SIG-M5 (cell line): ENCODE measurements around the gene CALR3.
"Not testable (repeated sequence)": the region's sequence is repeated elsewhere in the genome, so short reads cannot be mapped to it uniquely, and the experiment has no call there.

Experiments
- DNase-seq: peaks from one replicate; lab custom pipeline; 2025; lab: John Stamatoyannopoulos, UW

Gene CALR3

DNA sequence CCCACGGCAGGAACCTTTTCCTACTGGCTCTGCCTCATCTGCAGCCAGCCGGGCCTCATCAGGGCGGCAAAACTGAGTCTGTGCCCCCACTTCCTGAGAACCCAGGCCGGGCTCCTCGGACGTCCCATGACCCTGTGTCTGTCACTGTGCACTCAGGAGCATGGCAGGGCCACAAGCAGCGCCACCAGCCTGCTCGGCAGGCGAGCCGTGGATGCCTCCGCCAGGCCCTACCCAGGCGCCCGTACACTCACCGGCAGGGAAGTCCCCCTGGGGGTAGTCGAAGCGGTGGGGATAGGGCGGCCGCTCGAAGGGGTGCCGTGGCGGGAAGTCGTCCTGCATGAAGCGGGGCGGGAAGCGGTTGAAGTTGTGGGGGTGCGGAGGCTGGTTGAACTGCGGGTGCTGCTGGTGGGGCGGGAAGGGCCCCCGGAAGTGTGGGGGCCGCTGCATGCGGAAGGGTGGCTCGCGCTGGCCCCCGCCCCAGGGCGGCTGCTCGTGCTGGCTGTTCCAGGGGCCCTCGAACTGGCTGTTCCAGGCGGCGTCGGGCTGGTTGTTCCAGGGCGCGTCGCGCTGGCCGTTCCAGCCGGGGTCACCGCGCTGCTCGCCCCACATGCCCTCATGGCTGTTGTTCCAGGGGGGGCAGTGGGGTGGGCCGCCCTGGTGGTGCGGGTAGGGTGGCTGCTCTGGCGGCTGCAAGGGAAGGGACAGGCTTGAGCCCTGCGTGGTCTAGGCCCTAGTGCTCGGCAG lies 29.2 kb upstream of the CALR3 start:
- DNase-seq, result no peak

DNA sequence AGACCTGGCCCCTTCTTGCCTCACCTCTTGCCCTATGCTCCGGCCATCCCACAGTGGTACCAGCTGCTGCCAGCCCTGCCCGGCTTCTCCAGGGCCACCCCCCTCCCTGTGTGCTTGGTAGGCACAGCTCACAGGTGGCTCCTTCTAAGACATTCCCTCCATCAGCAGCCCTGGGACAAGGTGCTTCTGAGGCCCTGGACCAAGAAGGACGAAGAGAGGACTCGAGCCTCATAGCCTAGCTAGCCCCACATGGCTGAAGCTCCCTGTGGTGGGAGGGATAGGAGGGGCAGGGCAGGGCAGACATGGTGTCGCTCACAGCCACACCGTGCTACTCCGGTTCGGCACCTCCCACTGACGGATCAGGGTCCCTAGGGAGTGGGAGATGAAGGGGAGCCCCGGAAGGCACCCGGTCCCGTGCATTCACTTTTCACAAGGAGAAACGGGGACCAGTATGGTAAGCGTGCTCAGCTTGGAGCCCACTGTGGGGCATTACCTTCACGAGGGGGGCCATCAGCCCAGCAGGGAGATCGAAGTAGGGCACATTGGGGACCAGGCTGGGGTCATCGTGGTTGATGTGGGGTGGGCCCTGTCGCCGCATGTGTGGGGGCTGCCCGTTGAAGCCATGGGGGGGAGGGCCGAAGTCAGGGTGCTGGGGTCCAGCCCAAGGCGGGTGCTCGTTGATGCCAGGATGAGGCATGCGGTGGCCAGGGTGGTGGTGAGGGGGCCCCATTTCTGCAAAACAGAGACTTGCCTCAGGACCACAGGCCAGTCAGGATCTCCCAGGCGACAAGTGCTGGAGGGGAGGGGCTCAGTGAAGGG lies 26.8 kb upstream of the CALR3 start:
- no peak for DNase-seq

DNA sequence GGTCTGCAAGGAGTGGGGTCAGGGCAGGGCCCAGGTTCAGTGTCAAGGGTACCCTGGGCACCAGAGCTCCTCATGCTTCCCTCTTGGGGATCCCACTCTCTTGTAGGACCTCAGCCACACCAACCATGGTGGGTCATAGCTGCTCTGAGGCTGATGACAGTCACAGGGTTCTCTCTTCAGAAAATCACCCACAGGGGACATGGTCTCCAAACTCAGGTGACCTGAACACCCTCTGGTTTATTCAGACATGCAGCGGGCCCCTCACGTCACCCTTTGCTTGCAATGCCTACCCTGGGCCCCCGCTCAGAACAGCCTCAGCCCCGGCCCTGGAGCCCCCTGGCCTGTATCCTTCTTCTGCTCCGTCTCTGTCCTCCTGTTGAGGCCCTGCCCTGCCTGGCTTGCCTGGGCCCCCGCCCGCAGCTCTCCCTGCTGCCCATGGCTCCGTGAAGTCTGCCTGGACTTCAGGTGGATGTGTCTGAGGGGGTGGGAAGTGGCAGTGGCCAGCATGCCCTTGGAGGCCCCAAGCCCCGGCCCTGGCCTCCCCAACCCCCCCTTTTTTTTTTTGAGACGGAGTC lies 25.8 kb upstream of the CALR3 start:
- DNase-seq, result no peak

DNA sequence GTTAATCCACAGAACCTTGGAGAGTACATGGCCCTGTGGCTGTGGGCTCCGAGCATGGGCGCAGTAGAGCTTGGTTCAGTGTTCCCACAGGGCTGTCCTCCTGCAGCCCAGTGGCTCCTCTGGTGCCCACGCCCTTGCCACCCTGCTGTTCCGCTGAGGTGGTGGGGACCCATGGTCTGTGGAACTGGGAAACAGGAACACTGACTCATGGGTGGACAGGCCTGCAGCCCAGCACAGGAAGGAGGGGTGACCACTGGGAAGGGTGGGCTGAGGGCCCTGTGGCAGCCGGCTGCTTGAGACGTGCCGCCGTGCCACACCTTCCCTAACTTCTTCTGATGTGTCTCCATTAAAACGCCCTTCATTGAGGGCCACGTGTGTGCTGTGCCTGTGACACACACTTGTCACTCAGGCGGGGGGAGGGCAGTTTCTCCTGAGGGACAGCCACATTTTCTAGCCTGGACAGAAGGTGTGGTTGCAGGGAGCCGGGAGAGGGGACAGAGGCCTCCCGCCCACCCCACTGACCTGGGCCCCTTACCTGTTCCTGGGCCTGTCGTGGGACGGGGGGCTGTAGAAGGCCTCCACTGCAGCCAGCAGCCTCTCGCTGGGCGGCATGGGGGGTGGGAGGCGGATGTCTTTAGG lies 25.1 kb upstream of the CALR3 start:
- DNase-seq, result no peak

DNA sequence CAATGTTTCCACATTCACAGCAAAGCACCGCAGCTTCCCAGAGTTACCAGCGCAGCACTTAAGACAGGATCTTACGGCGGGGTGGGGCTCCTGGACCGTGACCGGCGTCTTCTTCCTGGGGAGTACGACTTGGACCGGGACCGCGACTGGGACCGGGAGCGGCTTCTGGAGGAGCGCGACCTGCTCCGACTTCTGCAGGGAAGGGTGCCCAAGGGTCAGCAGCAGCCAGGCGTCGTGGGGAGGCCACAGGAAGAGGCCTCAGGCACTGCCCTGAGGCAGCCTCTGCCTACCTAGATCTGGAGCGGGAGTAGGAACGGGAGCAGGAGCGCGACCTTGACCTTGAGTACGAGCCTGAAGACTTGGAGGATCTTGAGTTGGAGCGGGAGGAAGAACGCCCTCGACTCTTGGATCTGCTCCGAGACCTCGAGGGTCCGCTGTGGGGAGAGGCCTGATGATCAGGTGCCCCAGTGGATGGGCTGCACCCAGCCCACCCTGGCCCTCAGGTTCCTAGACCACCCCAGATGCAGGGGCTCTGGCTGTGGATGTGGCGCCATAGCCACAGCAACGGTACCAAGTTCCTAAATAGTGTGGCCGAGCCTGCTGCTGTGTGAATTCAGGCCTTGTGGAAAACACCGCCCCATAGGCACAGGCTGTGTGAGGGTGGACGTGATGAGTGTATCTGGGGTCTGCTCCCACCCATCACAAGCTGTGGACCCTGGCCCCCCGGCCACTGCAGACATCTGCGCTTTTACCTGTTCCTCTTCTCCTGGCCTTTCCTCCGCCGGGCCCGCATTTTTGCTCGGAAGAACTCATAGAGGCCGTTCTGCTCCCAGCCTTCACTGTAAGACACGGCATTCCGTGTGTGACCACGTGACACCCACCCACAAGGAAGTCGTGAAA lies 24.4 kb upstream of the CALR3 start:
- DNase-seq, result no peak

DNA sequence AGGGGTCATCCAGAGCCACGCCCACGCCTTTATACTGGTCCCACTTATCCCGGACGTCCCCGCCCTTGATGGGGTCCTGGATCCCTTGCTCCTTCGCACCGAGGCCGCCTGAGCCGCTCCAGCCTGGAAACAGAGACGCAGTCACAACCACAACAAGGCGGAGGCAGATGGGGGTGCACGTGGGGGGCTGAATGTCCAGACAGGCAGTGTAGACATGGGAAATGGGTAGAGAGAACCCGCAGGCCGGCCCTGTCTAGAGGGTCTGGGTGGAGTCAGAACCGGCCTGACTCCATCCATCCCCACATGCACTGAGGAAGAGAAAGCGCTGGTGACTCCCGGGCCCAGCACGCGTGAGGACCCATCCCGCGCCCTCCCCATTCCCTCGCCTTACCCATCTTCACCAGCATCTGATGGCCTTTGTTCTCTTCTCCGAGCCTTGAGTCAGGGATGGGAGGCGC lies 23.3 kb upstream of the CALR3 start:
- no peak for DNase-seq

DNA sequence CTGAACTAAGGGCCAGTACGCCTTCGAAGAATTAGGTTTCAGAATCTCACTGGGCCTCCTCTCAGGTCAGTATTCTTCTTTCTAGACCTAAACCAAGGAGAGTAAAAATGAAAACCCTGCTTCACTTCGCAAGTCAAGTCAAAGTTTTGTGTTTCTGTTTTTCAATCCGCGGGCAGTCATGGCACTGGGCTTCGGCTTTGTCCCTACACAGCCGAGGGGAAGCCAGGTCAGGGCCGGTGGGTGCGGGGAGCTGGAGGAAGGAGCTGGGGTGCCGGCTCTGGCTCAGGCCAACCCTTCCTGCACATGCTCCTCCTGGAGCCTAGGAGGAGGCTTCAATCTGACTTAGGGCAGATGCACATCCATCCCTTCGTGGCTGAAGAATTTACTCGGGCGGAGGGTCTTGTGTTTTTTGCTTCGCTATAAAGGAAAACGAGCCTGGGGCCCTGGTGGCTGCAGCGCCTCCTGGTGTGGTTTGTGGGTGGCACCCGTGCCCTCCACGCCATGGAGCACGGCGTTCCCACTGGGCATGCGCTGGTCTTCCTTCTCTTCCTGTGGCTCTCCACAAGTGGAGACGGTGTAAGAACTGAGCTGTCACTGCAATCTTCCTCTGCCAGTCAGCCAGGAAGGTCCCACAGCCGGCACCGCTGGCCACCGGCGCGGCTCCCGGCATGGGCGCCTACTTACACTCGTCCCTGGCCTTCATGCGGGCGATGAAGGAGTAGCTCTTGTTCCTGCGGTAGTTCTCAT lies 22.7 kb upstream of the CALR3 start:
- DNase-seq, result no peak

DNA sequence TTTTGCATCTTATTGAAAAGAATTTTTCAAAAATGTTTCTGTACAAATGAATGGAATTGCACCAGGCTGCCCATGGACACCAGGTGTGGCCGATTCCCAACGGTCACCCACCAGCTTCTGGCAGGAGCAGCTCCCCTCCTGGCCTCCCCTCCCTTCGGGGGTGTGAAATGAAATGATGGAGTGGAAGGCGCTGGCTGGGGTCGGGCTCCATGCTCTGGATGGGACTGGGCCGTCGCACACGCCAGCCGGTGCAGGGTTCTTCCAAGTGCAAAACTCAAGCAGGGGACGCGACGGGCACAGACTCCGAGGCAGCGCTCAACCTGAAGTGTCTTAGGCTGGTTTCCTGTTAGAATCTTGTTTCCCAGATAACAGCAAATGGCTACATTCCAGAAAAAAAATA lies 22.1 kb upstream of the CALR3 start:
- no peak for DNase-seq

DNA sequence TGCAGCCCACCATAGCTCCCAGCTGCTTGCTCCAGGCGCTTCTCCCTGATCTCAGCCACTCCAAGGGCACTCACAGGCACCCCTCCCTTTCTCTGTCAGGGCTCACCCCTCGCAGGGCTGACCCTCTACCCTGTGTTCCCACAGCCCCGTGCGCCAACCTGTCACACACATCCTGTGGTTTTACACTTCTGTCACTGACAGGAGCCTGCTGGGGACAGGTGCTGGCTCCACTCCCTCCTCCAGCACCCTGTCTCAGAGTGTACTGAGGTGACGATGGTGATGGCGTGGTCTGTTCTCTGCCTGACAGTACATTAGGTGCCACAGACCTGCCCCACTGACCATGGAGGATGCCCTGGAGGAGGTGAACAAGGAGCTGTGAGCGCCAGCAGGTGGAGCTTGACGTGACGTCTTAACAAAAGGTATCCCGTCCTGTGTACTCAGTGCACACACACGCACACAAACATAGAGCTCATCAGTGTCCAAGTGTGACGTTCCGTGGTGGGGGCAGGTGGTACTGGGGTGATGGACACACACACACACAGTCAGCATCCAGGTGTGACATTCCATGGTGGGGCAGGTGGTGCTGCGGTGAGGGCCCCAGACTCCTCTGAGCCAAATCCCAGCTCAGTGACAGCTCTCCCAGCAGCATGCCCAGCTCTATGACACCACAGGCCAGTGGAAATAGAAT lies 21.1 kb upstream of the CALR3 start:
- DNase-seq, result no peak

DNA sequence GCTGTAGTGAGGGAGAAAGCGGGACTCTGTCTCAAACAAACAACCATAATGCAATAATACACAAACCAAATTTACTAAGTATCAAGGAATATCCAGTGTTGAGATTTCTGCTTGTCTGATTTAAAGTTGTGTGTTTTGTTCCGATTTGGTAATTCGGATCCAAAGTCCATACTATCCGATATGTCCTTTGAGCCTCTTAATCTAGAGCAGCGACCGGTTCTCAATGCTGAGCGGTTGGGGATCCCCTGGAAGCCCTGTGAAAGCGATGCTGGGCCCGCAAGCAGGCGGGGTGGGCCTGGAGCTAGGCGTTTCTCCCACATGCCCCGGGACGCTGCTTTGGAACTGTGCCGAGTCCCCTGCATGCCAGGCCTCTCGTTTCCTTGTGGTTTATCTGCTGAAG lies 20.4 kb upstream of the CALR3 start:
- DNase-seq, result no peak

DNA sequence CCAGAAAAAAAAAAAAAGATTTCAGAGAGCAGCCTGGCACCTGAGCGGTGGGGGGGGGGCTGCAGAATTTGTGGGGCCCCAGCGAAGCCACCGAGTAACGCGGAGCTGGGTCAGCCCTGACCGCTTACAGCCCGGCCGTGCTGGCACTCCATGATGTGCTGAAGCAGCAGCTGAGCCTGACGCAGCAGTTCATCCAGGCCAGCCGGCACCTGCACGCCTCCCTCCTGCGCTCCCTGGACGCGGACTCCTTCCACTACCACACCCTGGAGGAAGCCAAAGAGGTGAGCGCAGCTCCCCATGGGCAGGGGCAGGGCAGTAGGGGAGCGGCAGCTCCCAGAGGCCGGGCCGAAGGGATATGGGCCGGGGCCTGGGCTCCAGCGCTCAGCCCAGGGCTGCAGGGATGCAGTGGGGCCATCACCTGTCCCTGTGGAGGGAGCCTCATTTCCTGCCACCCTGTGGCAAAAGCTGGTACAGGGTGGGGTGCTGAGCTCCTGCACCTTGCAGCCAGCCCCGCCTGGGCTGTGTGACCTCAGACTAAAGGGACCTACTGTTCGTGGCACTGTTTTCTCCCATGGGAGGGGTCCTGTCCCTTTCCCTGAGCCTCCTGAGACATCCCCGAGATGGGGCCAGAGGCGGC lies 18.5 kb upstream of the CALR3 start:
- no peak for DNase-seq

DNA sequence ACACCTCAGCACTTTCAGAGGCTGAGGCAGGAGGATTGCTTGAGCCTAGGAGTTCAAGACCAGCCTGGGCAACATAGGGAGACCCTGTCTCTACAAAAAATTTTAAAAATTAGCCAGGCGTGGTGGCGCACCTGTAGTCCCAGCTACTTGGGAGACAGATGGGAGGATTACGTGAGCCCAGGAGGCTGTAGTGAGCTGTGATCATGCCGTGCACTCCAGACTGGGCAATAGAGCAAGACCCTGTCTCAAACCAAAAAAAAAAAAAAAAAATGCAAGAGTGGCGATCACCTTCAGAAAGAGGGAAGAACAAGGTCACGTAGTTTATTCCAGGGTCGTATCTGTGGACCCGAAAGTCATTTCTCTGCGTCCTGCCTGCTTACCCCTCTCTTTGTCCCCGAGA lies 16.6 kb upstream of the CALR3 start:
- DNase-seq, result not testable (repeated sequence)

DNA sequence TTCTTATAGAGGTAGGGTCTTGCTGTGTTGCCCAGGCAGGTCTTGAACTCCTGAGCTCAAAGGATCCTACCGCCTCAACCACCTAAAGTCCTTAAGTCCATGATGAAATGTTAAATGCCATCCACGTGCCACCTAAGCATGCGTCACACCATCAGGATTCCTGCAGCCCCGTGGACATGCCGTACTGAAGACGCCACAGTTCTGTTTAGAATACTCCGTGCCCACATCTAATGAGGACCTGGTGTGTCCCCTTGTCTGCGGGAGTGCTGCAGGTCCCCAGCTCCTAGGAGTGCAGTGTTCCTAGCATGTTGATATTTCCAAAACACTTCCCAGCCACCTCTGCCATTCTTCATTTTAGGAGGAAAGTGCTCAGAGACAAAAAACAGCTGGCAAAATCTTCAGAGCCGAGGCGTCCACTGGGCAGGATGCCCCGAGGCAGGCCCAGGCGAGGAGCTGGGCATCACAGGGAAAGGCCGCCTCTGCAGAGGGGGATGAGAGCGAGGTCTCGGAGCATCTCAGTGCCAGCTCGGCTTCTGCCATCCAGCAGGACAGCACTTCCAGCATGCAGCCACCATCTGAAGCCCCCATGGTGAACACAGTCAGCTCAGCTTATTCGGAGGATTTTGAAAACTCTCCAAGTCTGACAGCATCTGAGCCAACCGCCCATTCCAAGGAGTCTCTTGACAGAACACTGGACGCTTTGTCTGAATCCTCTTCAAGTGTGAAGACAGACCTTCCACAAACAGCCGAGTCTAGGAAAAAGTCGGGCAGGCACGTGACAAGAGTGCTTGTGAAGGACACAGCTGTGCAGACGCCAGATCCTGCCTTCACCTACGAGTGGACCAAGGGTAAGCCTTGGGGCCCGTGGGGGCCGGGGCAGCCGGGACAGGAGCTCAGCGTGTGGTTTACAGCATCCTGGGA lies 13.4 kb upstream of the CALR3 start:
- no peak for DNase-seq

DNA sequence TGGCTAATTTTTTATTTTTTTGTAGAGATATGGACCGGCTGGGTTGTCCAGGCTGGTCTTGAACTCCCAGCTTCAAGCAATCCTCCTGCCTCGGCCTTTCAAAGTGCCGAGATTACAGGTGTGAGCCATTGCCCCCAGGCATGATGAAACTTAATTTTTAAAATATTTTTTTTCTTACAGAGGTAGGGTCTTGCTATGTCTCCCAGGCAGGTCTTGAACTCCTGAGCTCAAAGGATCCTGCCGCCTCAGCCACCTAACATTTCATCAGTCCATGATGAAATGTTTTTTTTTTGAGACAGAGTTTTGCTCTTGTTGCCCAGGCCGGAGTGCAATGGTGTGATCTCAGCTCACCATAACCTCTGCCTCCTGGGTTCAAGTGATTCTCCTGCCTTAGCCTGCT lies 12.6 kb upstream of the CALR3 start:
- DNase-seq, result no peak

DNA sequence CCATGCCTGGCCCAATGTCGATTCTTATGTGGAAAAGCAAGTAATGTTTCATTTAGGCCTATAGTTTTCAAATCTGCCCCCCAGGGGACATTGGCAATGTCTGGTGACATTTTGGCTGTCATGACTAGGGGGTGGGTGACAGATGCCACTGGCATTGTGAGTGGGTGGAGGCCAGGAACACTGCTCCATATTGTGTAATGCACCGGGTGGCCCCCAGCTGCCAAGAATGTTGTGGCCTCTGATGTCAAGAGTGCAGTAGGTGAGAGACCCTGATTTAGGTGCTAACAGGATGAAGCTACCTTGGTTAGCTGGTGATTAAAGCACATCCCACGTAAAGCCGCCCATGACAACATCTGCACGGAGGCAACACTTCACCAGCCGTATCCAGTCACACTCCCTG lies 11.0 kb upstream of the CALR3 start:
- DNase-seq, result no peak

DNA sequence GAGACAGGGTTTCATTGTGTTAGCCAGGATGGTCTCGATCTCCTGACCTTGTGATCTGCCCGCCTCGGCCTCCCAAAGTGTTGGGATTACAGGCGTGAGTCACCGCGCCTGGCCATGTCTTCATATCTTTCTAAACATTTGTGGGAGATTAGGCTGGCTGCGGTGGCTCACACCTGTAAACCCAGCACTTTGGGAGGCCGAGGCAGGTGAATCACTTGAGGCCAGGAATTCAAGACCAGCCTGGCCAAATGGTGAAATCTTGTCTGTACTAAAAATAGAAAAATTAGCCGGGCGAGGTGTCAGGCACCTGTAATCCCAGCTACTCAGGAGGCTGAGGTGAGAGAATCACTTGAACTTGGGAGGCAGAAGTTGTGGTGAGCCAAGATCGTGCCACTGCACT lies 10.2 kb upstream of the CALR3 start:
- not testable (repeated sequence) for DNase-seq

DNA sequence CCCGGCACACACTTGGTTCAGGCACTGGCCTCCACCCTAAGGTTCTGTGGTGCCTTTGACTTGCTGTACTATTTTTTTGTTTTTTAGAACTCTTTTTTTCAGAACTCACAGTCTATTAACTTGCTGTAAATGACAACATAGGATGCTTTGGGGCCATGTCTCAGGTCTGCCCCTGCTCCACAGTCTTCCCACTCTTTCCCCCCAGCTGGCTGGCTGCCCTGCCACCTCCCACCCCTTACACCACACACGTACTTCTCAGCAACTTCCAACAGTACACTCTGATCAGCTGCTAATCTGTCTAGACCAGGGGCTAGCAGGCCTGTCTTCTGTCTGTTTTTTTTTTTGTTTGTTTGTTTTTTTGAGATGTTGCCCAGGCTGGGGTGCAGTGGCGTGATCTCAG lies 8.3 kb upstream of the CALR3 start:
- no peak for DNase-seq

DNA sequence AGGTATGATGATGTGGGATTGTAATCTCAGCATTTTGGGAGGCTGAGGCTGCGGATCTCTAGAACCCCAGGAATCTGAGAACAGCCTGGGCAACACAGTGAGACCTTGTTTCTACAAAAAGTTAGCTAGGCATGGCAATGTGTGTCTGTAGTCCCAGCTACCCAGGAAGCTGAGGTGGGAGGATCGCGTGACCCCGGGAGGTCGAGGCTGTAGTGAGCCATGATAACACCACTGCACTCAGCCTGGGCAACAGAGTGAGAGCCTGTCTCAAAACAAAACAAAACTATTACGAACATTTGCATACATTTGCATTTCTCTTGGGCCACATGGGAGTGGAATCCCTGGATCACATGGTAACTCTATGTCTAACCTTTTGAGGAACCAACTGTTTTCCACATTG lies 1.9 kb upstream of the CALR3 start:
- no peak for DNase-seq

DNA sequence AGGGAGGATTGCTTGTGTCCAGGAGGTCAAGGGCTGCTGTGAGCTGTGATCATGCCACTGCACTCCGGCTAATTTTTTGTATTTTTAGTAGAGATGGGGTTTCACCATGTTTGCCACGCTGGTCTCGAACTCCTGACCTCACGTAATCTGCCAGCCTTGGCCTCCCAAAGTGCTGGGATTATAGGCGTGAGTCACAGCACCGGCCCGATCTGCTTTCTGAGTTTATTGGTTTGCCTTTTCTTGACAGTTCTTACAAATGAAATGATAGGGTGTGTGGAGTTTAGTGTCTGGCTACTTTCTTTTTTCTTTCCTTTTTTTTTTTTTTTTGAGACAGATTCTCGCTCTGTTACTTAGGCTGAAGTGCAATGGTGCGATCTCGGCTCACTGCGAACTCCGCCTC lies 1.1 kb upstream of the CALR3 start:
- DNase-seq, result no peak
